ENCODE measurements around the gene TBC1D21.

TBC1D21 gene

DNA sequence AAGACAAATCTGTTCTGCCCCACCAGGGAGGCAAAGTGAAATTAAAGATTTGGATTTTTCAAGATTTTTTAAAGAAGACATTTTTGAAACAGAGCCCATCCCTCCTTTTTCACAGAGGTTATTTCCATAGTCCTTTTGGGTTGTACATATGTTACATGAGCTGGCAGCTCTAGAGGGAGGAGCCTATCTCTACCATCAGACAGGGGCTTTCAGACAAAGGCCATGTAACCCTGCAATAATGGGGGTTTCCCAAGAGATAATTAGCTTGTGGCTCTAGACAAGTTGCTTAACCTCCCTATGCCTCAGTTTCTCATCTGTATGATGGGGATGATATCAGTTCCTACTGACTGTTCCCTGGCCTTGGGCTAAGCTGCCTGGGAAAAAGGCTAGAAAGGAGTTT is 8.0 kb upstream of the TBC1D21 start:
- no peaks in the 10 kb centered on the region for H3K9me3 ChIP-seq (ENCODE audit: low read length)
- H3K9ac ChIP-seq (ENCODE audit: low read length) = no peak overlapping the region
- no peak overlapping the region for H3K4me3 ChIP-seq (ENCODE audit: low read depth in 1 of 2, low read length in 2 of 2)
- H3K36me3 ChIP-seq (ENCODE audit: insufficient read depth, low read length) = no peaks in the 10 kb centered on the region
- peaks cover 4 to 10% of the 10 kb centered on the region in 2 donors for H3K27me3 ChIP-seq (ENCODE audit: control insufficient read depth in 1 of 2, insufficient read depth in 2 of 2, low read length in 2 of 2)
- H3K27ac ChIP-seq (ENCODE audit: low read depth, low read length) = no peak overlapping the region
- H3K4me1 ChIP-seq (ENCODE audit: insufficient read depth, low read length) = no peaks in the 10 kb centered on the region

- no peak overlapping the region for H3K9ac ChIP-seq (ENCODE audit: low read length)
- H3K27me3 ChIP-seq (ENCODE audit: control insufficient read depth in 1 of 2, insufficient read depth in 2 of 2, low read length in 2 of 2) = peaks cover 4 to 12% of the 10 kb centered on the region in 2 donors
- no peak overlapping the region for H3K4me3 ChIP-seq (ENCODE audit: low read depth in 1 of 2, low read length in 2 of 2)
- H3K36me3 ChIP-seq (ENCODE audit: insufficient read depth, low read length) = no peaks in the 10 kb centered on the region
- no peaks in the 10 kb centered on the region for H3K9me3 ChIP-seq (ENCODE audit: low read length)
- H3K4me1 ChIP-seq (ENCODE audit: insufficient read depth, low read length) = no peaks in the 10 kb centered on the region
- no peak overlapping the region for H3K27ac ChIP-seq (ENCODE audit: low read depth, low read length)
Observed at GRCh38 chr15:73865904-73866303, 7.5 kb upstream of the TBC1D21 start.

DNA sequence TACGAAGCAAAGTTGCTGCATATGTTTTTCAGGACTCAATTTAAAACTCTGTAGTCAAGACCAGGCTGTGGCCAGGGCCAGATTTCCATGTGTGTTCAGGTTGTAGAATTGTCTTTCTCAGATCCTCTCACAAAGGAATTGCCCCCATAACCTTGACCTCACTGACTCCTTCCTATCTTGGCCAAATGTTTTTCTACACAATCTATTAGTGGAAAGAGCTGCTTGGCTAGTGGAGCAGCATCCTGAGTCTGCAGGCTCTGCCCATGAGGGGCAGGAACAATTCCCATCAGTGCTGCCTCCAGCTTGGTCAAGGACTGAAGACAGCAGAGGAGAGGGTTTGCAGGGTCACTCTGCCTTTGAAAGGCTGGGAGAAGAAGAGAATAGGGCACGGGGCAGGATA is 6.9 kb upstream of the TBC1D21 start:
- Histone ChIP-seq H3K27me3 (ENCODE audit: control insufficient read depth in 1 of 2, insufficient read depth in 2 of 2, low read length in 2 of 2) (peaks cover 4 to 15% of the 10 kb centered on the region in 2 donors), H3K4me3 (ENCODE audit: low read depth in 1 of 2, low read length in 2 of 2) (no peak overlapping the region), H3K27ac (ENCODE audit: low read depth, low read length) (no peak overlapping the region), H3K9me3 (ENCODE audit: low read length) (no peaks in the 10 kb centered on the region), H3K36me3 (ENCODE audit: insufficient read depth, low read length) (no peaks in the 10 kb centered on the region), H3K9ac (ENCODE audit: low read length) (no peak overlapping the region), H3K4me1 (ENCODE audit: insufficient read depth, low read length) (no peaks in the 10 kb centered on the region)

DNA sequence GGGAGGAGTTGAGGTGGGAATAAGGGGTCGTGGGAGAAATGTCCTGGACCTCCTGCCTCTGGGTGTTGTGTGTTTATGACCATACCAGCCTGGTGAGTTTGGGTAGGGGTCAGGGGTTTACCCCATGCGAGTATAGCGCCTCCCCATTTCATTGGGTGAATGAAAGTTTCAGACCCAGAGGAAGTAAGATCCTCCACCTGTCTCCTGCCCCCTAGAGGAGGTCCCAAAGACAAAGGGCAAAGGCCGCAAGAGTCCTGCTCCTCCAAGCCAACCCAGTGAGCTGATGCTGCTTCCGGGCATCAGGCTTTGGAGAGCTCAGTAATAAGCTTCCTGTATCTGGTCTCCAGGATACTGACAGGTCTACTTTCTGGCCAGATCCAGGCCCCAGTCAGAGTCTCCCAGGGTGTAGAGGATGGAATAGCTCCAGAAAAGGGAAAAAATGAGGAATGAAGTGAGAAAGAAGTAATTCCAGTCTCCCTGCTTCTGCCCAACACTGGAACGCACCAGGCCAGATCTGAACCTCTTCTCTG is 6.4 kb upstream of the TBC1D21 start:
- Histone ChIP-seq H3K27me3 (ENCODE audit: control insufficient read depth in 1 of 2, insufficient read depth in 2 of 2, low read length in 2 of 2) (peaks cover 4 to 15% of the 10 kb centered on the region in 2 donors), H3K36me3 (ENCODE audit: insufficient read depth, low read length) (no peaks in the 10 kb centered on the region), H3K9ac (ENCODE audit: low read length) (no peak overlapping the region), H3K27ac (ENCODE audit: low read depth, low read length) (no peak overlapping the region), H3K4me3 (ENCODE audit: low read depth in 1 of 2, low read length in 2 of 2) (no peak overlapping the region), H3K4me1 (ENCODE audit: insufficient read depth, low read length) (no peaks in the 10 kb centered on the region), H3K9me3 (ENCODE audit: low read length) (no peaks in the 10 kb centered on the region)

DNA sequence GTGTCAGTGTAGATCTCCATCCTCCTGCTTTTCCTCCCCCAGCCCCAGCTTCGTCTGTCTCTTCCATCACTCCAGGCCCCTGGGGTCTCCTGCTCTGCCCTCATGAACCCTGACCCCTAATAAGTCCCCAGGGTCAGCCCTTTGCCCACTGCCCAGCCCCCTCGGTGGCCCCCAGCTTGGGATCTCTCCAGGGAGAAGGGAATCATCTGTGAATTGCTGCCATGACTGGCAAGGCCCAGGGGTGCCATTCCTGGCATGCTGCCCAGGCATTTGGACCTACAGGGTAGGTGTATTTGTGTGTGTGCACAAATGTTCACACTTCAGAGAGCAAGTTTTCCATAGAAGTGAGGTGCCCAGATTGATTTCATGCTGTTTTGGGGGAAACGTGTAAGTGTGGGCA is 5.9 kb upstream of the TBC1D21 start:
- Histone ChIP-seq H3K4me1 (ENCODE audit: insufficient read depth, low read length) (no peaks in the 10 kb centered on the region), H3K27me3 (ENCODE audit: control insufficient read depth in 1 of 2, insufficient read depth in 2 of 2, low read length in 2 of 2) (peaks cover 4 to 15% of the 10 kb centered on the region in 2 donors), H3K36me3 (ENCODE audit: insufficient read depth, low read length) (no peaks in the 10 kb centered on the region), H3K9ac (ENCODE audit: low read length) (no peak overlapping the region), H3K9me3 (ENCODE audit: low read length) (no peaks in the 10 kb centered on the region), H3K27ac (ENCODE audit: low read depth, low read length) (no peak overlapping the region), H3K4me3 (ENCODE audit: low read depth in 1 of 2, low read length in 2 of 2) (no peak overlapping the region)

DNA sequence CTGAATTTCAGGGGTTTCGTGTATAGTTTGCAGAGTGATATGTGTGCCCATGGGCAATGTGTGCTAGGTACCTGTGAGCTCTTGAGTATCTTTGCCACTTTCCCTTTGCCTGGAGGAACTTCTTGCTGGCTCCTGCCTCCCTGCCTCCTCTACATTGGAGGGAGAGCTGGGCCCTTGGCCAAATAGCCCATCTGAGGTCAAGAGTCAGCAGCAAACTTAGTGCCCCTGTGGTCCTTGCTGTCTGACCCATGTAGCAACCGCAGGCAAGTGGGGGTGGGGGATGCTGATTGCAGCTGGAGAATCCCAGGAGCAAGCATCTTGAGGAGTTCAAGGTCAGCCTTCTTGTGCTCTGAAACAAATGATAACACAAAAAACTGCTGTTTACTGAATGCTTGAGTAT is 5.4 kb upstream of the TBC1D21 start:
- peaks cover 4 to 15% of the 10 kb centered on the region in 2 donors for H3K27me3 ChIP-seq (ENCODE audit: control insufficient read depth in 1 of 2, insufficient read depth in 2 of 2, low read length in 2 of 2)
- no peaks in the 10 kb centered on the region for H3K4me1 ChIP-seq (ENCODE audit: insufficient read depth, low read length)
- H3K9me3 ChIP-seq (ENCODE audit: low read length) = no peaks in the 10 kb centered on the region
- no peak overlapping the region for H3K27ac ChIP-seq (ENCODE audit: low read depth, low read length)
- no peak overlapping the region for H3K4me3 ChIP-seq (ENCODE audit: low read depth in 1 of 2, low read length in 2 of 2)
- no peak overlapping the region for H3K9ac ChIP-seq (ENCODE audit: low read length)
- H3K36me3 ChIP-seq (ENCODE audit: insufficient read depth, low read length) = no peaks in the 10 kb centered on the region

GRCh38 chr15:73869216-73869995 is 4.0 kb upstream of the TBC1D21 start:
- H3K27ac ChIP-seq (ENCODE audit: low read depth, low read length) = no peak overlapping the region
- no peak overlapping the region for H3K4me3 ChIP-seq (ENCODE audit: low read depth in 1 of 2, low read length in 2 of 2)
- H3K4me1 ChIP-seq (ENCODE audit: insufficient read depth, low read length) = no peaks in the 10 kb centered on the region
- H3K36me3 ChIP-seq (ENCODE audit: insufficient read depth, low read length) = no peaks in the 10 kb centered on the region
- H3K9me3 ChIP-seq (ENCODE audit: low read length) = no peaks in the 10 kb centered on the region
- no peak overlapping the region for H3K9ac ChIP-seq (ENCODE audit: low read length)
- peaks cover 4 to 15% of the 10 kb centered on the region in 2 donors for H3K27me3 ChIP-seq (ENCODE audit: control insufficient read depth in 1 of 2, insufficient read depth in 2 of 2, low read length in 2 of 2)

DNA sequence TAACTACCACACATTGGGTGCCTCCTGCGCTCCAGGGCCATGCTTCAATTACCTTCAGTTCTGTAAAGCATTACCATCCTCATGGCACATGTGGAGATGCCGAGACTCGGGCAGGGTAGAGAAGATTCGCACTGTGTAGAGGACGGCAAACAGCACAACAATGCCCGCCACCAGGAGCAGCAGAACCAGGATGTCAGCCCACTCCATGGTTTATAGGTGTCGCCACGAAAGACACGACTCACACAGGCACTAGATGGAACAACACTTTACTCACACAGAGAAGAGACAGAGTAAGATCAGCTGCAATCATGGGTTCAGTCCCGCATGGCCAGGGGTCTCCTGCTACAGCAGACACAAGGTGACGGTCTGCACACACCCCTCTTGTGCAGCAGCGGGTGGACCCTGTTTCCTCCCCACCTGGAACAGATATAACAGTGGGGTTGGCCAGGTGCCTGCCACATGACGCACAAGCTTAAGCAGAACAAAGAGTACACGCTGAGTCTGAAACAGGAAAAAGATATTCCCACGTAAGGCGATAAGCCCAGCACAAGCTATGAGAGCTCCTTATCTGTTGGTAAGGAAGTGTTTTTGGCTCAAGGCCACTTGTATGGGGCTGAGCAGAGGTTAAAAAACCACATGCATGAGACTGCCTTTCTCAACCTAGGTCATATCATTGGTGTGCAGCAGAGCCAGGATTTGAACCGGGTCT is 2.5 kb upstream of the TBC1D21 start:
- Histone ChIP-seq H3K27ac (ENCODE audit: low read depth, low read length) (no peak overlapping the region), H3K36me3 (ENCODE audit: insufficient read depth, low read length) (no peaks in the 10 kb centered on the region), H3K9ac (ENCODE audit: low read length) (no peak overlapping the region), H3K27me3 (ENCODE audit: control insufficient read depth in 1 of 2, insufficient read depth in 2 of 2, low read length in 2 of 2) (peaks cover 4 to 11% of the 10 kb centered on the region in 2 donors), H3K4me1 (ENCODE audit: insufficient read depth, low read length) (no peaks in the 10 kb centered on the region), H3K4me3 (ENCODE audit: low read depth in 1 of 2, low read length in 2 of 2) (no peak overlapping the region), H3K9me3 (ENCODE audit: low read length) (no peaks in the 10 kb centered on the region)

- H3K27me3 ChIP-seq (ENCODE audit: control insufficient read depth in 1 of 2, insufficient read depth in 2 of 2, low read length in 2 of 2) = peaks cover 4 to 8% of the 10 kb centered on the region in 2 donors
- no peaks in the 10 kb centered on the region for H3K4me1 ChIP-seq (ENCODE audit: insufficient read depth, low read length)
- H3K9me3 ChIP-seq (ENCODE audit: low read length) = no peaks in the 10 kb centered on the region
- no peak overlapping the region for H3K4me3 ChIP-seq (ENCODE audit: low read depth in 1 of 2, low read length in 2 of 2)
- no peaks in the 10 kb centered on the region for H3K36me3 ChIP-seq (ENCODE audit: insufficient read depth, low read length)
- H3K27ac ChIP-seq (ENCODE audit: low read depth, low read length) = no peak overlapping the region
- no peak overlapping the region for H3K9ac ChIP-seq (ENCODE audit: low read length)
Observed at GRCh38 chr15:73872346-73872745, 1.0 kb upstream of the TBC1D21 start.

- Histone ChIP-seq H3K9ac (ENCODE audit: low read length) (no peak overlapping the region), H3K27ac (ENCODE audit: low read depth, low read length) (no peak overlapping the region), H3K4me1 (ENCODE audit: insufficient read depth, low read length) (no peaks in the 10 kb centered on the region), H3K27me3 (ENCODE audit: control insufficient read depth in 1 of 2, insufficient read depth in 2 of 2, low read length in 2 of 2) (peaks cover 4% of the 10 kb centered on the region in 2 donors), H3K36me3 (ENCODE audit: insufficient read depth, low read length) (no peaks in the 10 kb centered on the region), H3K9me3 (ENCODE audit: low read length) (no peaks in the 10 kb centered on the region), H3K4me3 (ENCODE audit: low read depth in 1 of 2, low read length in 2 of 2) (no peak overlapping the region)
Observed at GRCh38 chr15:73873889-73874511, 636 bp downstream of the TBC1D21 start.

DNA sequence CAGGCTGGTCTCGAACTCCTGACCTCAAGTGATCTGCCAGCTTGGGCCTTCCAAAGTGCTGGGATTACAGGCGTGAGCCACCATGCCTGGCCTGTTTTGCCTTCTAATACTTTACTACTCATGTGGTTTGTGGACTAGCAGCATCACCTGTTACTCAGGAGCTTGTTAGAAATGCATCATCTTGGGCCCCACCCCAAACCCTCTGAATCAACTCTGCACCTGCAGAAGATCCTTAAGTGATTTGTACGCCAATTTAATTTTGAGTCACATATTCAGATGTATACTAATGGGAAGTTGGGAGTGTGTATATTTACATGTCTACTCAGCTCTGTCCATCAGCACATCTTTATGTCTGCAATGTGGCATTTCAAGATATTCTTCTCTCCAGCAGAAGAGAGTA is 6.1 kb downstream of the TBC1D21 start:
- Histone ChIP-seq H3K27ac (ENCODE audit: low read depth, low read length) (no peak overlapping the region), H3K36me3 (ENCODE audit: insufficient read depth, low read length) (no peaks in the 10 kb centered on the region), H3K9me3 (ENCODE audit: low read length) (no peaks in the 10 kb centered on the region), H3K27me3 (ENCODE audit: control insufficient read depth in 1 of 2, insufficient read depth in 2 of 2, low read length in 2 of 2) (no peaks in the 10 kb centered on the region), H3K9ac (ENCODE audit: low read length) (no peak overlapping the region), H3K4me1 (ENCODE audit: insufficient read depth, low read length) (no peaks in the 10 kb centered on the region), H3K4me3 (ENCODE audit: low read depth in 1 of 2, low read length in 2 of 2) (no peak overlapping the region)
